ENCODE results near the gene RAP1A.

GRCh38 chr1:111761717-111762116 is 142.1 kb downstream of the RAP1A start:
- TF ChIP-seq CTCF (IDR thresholded peaks at IDR 0.05) (no peak), NRF1 (IDR thresholded peaks at IDR 0.05; ENCODE audit: low read depth, low read length) (no peak), SIN3A (IDR thresholded peaks at IDR 0.05; ENCODE audit: borderline replicate concordance, low read depth, low read length) (no peak), EP300 (IDR thresholded peaks at IDR 0.05; ENCODE audit: borderline replicate concordance in 1 of 2, low read depth in 1 of 2, low read length in 1 of 2) (no peak), YY1 (IDR thresholded peaks at IDR 0.05; ENCODE audit: low read depth) (no peak)
